Measurements from ENCODE around the gene MARCHF6. TPM values are rescaled to one million over a fixed set of nuclear protein-coding genes. Genes with fewer than 3 reads are reported as not detected.
"Not testable (repeated sequence)": the region's sequence is repeated elsewhere in the genome, so short reads cannot be mapped to it uniquely, and the experiment has no call there.

The MARCHF6 gene
- total RNA-seq = 85.8 and 89.2 TPM in 2 replicates

GRCh38 chr5:10353241-10354047 is at the start of gene MARCHF6:
TSS of gene MARCHF6 (plus strand) at chr5:10353695. CDS start at chr5:10353899, 204 bp downstream.
- intact Hi-C loops (cut with micrococcal nuclease) = loop anchor here (1.0 to 5.0 kb wide), 8 partner anchors 49 to 408 kb away; partner anchors contain the start of genes ANKRD33B, ATPSCKMT, DAP and ROPN1L

- intact Hi-C loops (cut with micrococcal nuclease) = no loop called here
Measured at GRCh38 chr5:10303699-10304170, 49.8 kb upstream of the MARCHF6 start.

GRCh38 chr5:10304932-10305331 is 48.6 kb upstream of the MARCHF6 start:
- intact Hi-C loops (cut with micrococcal nuclease) = no loop called here

- intact Hi-C loops (cut with micrococcal nuclease) = no loop called here
Measured at GRCh38 chr5:10306114-10306513, 47.4 kb upstream of the MARCHF6 start.

GRCh38 chr5:10306806-10307205 is 46.7 kb upstream of the MARCHF6 start:
- intact Hi-C loops (cut with micrococcal nuclease) = no loop called here

- intact Hi-C loops (cut with micrococcal nuclease) = no loop called here
Measured at GRCh38 chr5:10307206-10308148, 46.0 kb upstream of the MARCHF6 start, which contains the start of gene CMBL. TSS of gene CMBL (minus strand) at chr5:10307902. CDS start at chr5:10290762, 17,140 bp downstream.

- intact Hi-C loops (cut with micrococcal nuclease) = no loop called here
Measured at GRCh38 chr5:10308844-10309243, 44.7 kb upstream of the MARCHF6 start.

GRCh38 chr5:10310066-10310779 is 43.3 kb upstream of the MARCHF6 start:
- intact Hi-C loops (cut with micrococcal nuclease) = no loop called here

- intact Hi-C loops (cut with micrococcal nuclease) = not testable (repeated sequence)
Measured at GRCh38 chr5:10310835-10311570, 42.5 kb upstream of the MARCHF6 start.

- intact Hi-C loops (cut with micrococcal nuclease) = no loop called here
Measured at GRCh38 chr5:10311595-10312425, 41.7 kb upstream of the MARCHF6 start.

GRCh38 chr5:10315201-10315600 is 38.3 kb upstream of the MARCHF6 start:
- intact Hi-C loops (cut with micrococcal nuclease) = no loop called here

- intact Hi-C loops (cut with micrococcal nuclease) = no loop called here
Measured at GRCh38 chr5:10315824-10316509, 37.5 kb upstream of the MARCHF6 start.

- intact Hi-C loops (cut with micrococcal nuclease) = no loop called here
Measured at GRCh38 chr5:10317825-10318682, 35.4 kb upstream of the MARCHF6 start.

- intact Hi-C loops (cut with micrococcal nuclease) = no loop called here
Measured at GRCh38 chr5:10319202-10319851, 34.2 kb upstream of the MARCHF6 start.

- intact Hi-C loops (cut with micrococcal nuclease) = no loop called here
Measured at GRCh38 chr5:10320793-10321192, 32.7 kb upstream of the MARCHF6 start.

GRCh38 chr5:10321882-10322281 is 31.6 kb upstream of the MARCHF6 start:
- intact Hi-C loops (cut with micrococcal nuclease) = no loop called here
